CD4-positive, alpha-beta memory T cell (primary cell): Measurements from ENCODE around the gene PIAS1. TPM values are rescaled to one million over a fixed set of nuclear protein-coding genes. Genes with fewer than 3 reads are reported as not detected.

Experiments used
- CTCF ChIA-PET: fragments of 350-600 bp; sonication (Branson Sonifier 250); formaldehyde crosslinking; loops from one replicate; lab custom pipeline; 2021; ENCODE audit warnings: inconsistent platforms; ENCODE audit not compliant: partially characterized antibody; lab: Charles Lee
- POLR2A ChIA-PET: fragments of 350-600 bp; sonication (Branson Sonifier 250); formaldehyde crosslinking; loops from one replicate; lab custom pipeline; 2021; ENCODE audit not compliant: partially characterized antibody; lab: Charles Lee
- DNase-seq, 5 donors: peaks; one replicate each; pipeline versions ENCODE4 v3.0.0 to v3.0.0-alpha.2; 2020 to 2022; ENCODE audit warnings: mixed read lengths in 1 of 5
- H3K27ac ChIP-seq: one replicate; pipeline ENCODE4 v1.7.0; 2013; ENCODE audit warnings: low read depth, low read length
- H3K27me3 ChIP-seq: 2 replicates; pipeline ENCODE4 v1.7.0; 2013; ENCODE audit warnings: mild to moderate bottlenecking, low read length, moderate library complexity; ENCODE audit not compliant: insufficient read depth
- H3K36me3 ChIP-seq: 2 replicates; pipeline ENCODE4 v1.7.0; 2013; ENCODE audit warnings: mild to moderate bottlenecking, low read length, moderate library complexity; ENCODE audit not compliant: insufficient read depth
- H3K4me1 ChIP-seq: 2 replicates; pipeline ENCODE4 v1.7.0; 2013; ENCODE audit warnings: mild to moderate bottlenecking, low read length, moderate library complexity; ENCODE audit not compliant: insufficient read depth
- H3K4me3 ChIP-seq, 2 donors: one replicate each; pipeline ENCODE4 v1.7.0; 2013; ENCODE audit warnings: low read length in 2 of 2, mild to moderate bottlenecking in 1 of 2
- H3K9me3 ChIP-seq, 2 donors: one replicate each; pipeline ENCODE4 v1.7.0; 2013; ENCODE audit warnings: low read length in 2 of 2, control low read depth in 1 of 2; ENCODE audit not compliant: control insufficient read depth in 1 of 2
- H3K27ac Mint-ChIP-seq, 7 donors: one replicate each; pipeline ENCODE4 v1.8.0; 2020 to 2021; ENCODE audit warnings: mixed read lengths in 7 of 7, mild to moderate bottlenecking in 6 of 7, inconsistent platforms in 3 of 7, moderate library complexity in 3 of 7
- H3K27me3 Mint-ChIP-seq, 2 donors: one replicate each; pipeline ENCODE4 v1.8.0; 2020 to 2021; ENCODE audit warnings: mixed read lengths in 2 of 2
- H3K36me3 Mint-ChIP-seq, 2 donors: one replicate each; pipeline ENCODE4 v1.8.0; 2020 to 2021; ENCODE audit warnings: mixed read lengths in 2 of 2, inconsistent platforms in 1 of 2, mild to moderate bottlenecking in 1 of 2
- H3K4me1 Mint-ChIP-seq, 4 donors: one replicate each; pipeline ENCODE4 v1.8.0; 2020 to 2021; ENCODE audit warnings: mixed read lengths in 4 of 4, mild to moderate bottlenecking in 1 of 4
- H3K4me3 Mint-ChIP-seq, 8 donors: one replicate each; pipeline ENCODE4 v1.8.0; 2020 to 2021; ENCODE audit warnings: mixed read lengths in 8 of 8, mild to moderate bottlenecking in 7 of 8, moderate library complexity in 6 of 8, inconsistent platforms in 3 of 8
- H3K9me3 Mint-ChIP-seq, 8 donors: one replicate each; pipeline ENCODE4 v1.8.0; 2020 to 2021; ENCODE audit warnings: mixed read lengths in 8 of 8, mild to moderate bottlenecking in 5 of 8, inconsistent platforms in 3 of 8, moderate library complexity in 1 of 8
- intact Hi-C: fragments of 100-400 bp; cut with micrococcal nuclease; formaldehyde crosslinking; loops from one replicate; pipeline ENCODE4 v1.15.1; 2023
- polyA plus RNA-seq, 2 donors: library from polyadenylated mRNA; unstranded; fragments of 300-500 nt; fragmentation: Illumina TruSeq; gene quantifications; one replicate each; pipeline ENCODE4 v1.2.3, GENCODE V29; 2021
- total RNA-seq, 2 experiments: library from RNA; stranded (reverse); gene quantifications; one replicate each; pipeline ENCODE4 v1.2.3, GENCODE V29; 2021

Gene PIAS1
- total and polyA plus RNA-seq, 4 experiments from 2014 or later: 86.0 to 149 (median 98.4) TPM

GRCh38 chr15:68184616-68185480 is 130.7 kb downstream of the PIAS1 start:
- DNase-seq: no peak
- H3K27me3 ChIP-seq: no peaks in the 10 kb centered on the region
- no peak overlapping the region for H3K4me3 ChIP-seq
- Mint-ChIP-seq H3K27ac (peak overlapping the region in 3 of 7 donors; percentile 7 to 32 (median 9)), H3K4me1 (peaks cover 0 to 1% (median 0%) of the 10 kb centered on the region in 4 donors), H3K4me3 (no peak overlapping the region), H3K9me3 (no peaks in the 10 kb centered on the region), H3K36me3 (peaks cover 50 to 74% of the 10 kb centered on the region in 2 donors), H3K27me3 (no peaks in the 10 kb centered on the region)
- H3K36me3 ChIP-seq: peaks cover 59% of the 10 kb centered on the region
- H3K9me3 ChIP-seq: no peaks in the 10 kb centered on the region
- CTCF ChIA-PET: interaction anchor here (1.3 kb wide), 1 partner anchor 9 kb away, joined by 3 read pairs; no protein-coding TSS in a partner anchor
- no peaks in the 10 kb centered on the region for H3K4me1 ChIP-seq
- POLR2A ChIA-PET: no interaction called here
- H3K27ac ChIP-seq: no peak overlapping the region
- intact Hi-C loops: no loop called here

GRCh38 chr15:68186671-68187397 is 132.7 kb downstream of the PIAS1 start:
- intact Hi-C loops: no loop called here
- Histone ChIP-seq H3K27me3 (no peaks in the 10 kb centered on the region), H3K9me3 (no peaks in the 10 kb centered on the region), H3K4me1 (no peaks in the 10 kb centered on the region), H3K4me3 (no peak overlapping the region), H3K27ac (no peak overlapping the region), H3K36me3 (peaks cover 51% of the 10 kb centered on the region)
- DNase-seq: no peak
- Mint-ChIP-seq H3K27me3 (no peaks in the 10 kb centered on the region), H3K9me3 (no peaks in the 10 kb centered on the region), H3K27ac (no peak overlapping the region), H3K4me1 (peaks cover 0 to 3% (median 0%) of the 10 kb centered on the region in 4 donors), H3K36me3 (peaks cover 43 to 75% of the 10 kb centered on the region in 2 donors), H3K4me3 (no peak overlapping the region)
- CTCF ChIA-PET: no interaction called here
- POLR2A ChIA-PET: no interaction called here

- intact Hi-C loops: no loop called here
- H3K27ac ChIP-seq: no peak overlapping the region
- peaks cover 49% of the 10 kb centered on the region for H3K36me3 ChIP-seq
- H3K36me3 Mint-ChIP-seq: peaks cover 39 to 81% of the 10 kb centered on the region in 2 donors
- peak overlapping the region in 3 of 7 donors; percentile 37 to 71 (median 55) for H3K27ac Mint-ChIP-seq
- no peaks in the 10 kb centered on the region for H3K4me1 ChIP-seq
- no peaks in the 10 kb centered on the region for H3K9me3 ChIP-seq
- ChIA-PET POLR2A (no interaction called here), CTCF (no interaction called here)
- peaks cover 0 to 2% (median 0%) of the 10 kb centered on the region in 4 donors for H3K4me1 Mint-ChIP-seq
- H3K27me3 Mint-ChIP-seq: no peaks in the 10 kb centered on the region
- H3K27me3 ChIP-seq: no peaks in the 10 kb centered on the region
- H3K4me3 Mint-ChIP-seq: no peak overlapping the region
- H3K4me3 ChIP-seq: no peak overlapping the region
- H3K9me3 Mint-ChIP-seq: no peaks in the 10 kb centered on the region
- no peak for DNase-seq
Observed at GRCh38 chr15:68187559-68187958, 133.4 kb downstream of the PIAS1 start.

- H3K36me3 ChIP-seq: peaks cover 38% of the 10 kb centered on the region
- DNase-seq: no peak
- H3K27ac ChIP-seq: no peak overlapping the region
- peak overlapping the region in 2 of 7 donors; percentile 19 to 83 for H3K27ac Mint-ChIP-seq
- ChIA-PET CTCF (no interaction called here), POLR2A (no interaction called here)
- no peaks in the 10 kb centered on the region for H3K27me3 Mint-ChIP-seq
- no peaks in the 10 kb centered on the region for H3K27me3 ChIP-seq
- H3K4me1 Mint-ChIP-seq: peaks cover 0 to 2% (median 0%) of the 10 kb centered on the region in 4 donors
- no peaks in the 10 kb centered on the region for H3K4me1 ChIP-seq
- peaks cover 36 to 82% of the 10 kb centered on the region in 2 donors for H3K36me3 Mint-ChIP-seq
- intact Hi-C loops: no loop called here
- no peaks in the 10 kb centered on the region for H3K9me3 ChIP-seq
- no peak overlapping the region for H3K4me3 Mint-ChIP-seq
- no peaks in the 10 kb centered on the region for H3K9me3 Mint-ChIP-seq
- H3K4me3 ChIP-seq: no peak overlapping the region
Observed at GRCh38 chr15:68188647-68189046, 134.5 kb downstream of the PIAS1 start.

- Mint-ChIP-seq H3K27ac (peak overlapping the region in 2 of 7 donors; percentile 48 to 61), H3K9me3 (no peaks in the 10 kb centered on the region), H3K27me3 (no peaks in the 10 kb centered on the region), H3K4me1 (peaks cover 0 to 2% (median 0%) of the 10 kb centered on the region in 4 donors), H3K4me3 (no peak overlapping the region), H3K36me3 (peaks cover 28 to 73% of the 10 kb centered on the region in 2 donors)
- DNase-seq: no peak
- H3K9me3 ChIP-seq: no peaks in the 10 kb centered on the region
- H3K4me3 ChIP-seq: no peak overlapping the region
- H3K36me3 ChIP-seq: peaks cover 26% of the 10 kb centered on the region
- ChIA-PET POLR2A (no interaction called here), CTCF (no interaction called here)
- no peaks in the 10 kb centered on the region for H3K4me1 ChIP-seq
- H3K27me3 ChIP-seq: no peaks in the 10 kb centered on the region
- intact Hi-C loops: no loop called here
- no peak overlapping the region for H3K27ac ChIP-seq
Observed at GRCh38 chr15:68190048-68190447, 135.9 kb downstream of the PIAS1 start.

GRCh38 chr15:68191555-68191954 is 137.4 kb downstream of the PIAS1 start:
- no peaks in the 10 kb centered on the region for H3K9me3 ChIP-seq
- Mint-ChIP-seq H3K27me3 (no peaks in the 10 kb centered on the region), H3K9me3 (no peaks in the 10 kb centered on the region), H3K27ac (peak overlapping the region in 3 of 7 donors; percentile 14 to 53 (median 39)), H3K4me3 (no peak overlapping the region), H3K36me3 (peaks cover 25 to 61% of the 10 kb centered on the region in 2 donors), H3K4me1 (peaks cover 0 to 2% (median 0%) of the 10 kb centered on the region in 4 donors)
- DNase-seq: no peak
- H3K4me1 ChIP-seq: no peaks in the 10 kb centered on the region
- ChIA-PET CTCF (no interaction called here), POLR2A (no interaction called here)
- no peak overlapping the region for H3K4me3 ChIP-seq
- H3K27ac ChIP-seq: no peak overlapping the region
- no peaks in the 10 kb centered on the region for H3K27me3 ChIP-seq
- intact Hi-C loops: no loop called here
- H3K36me3 ChIP-seq: peaks cover 21% of the 10 kb centered on the region

- Mint-ChIP-seq H3K27me3 (no peaks in the 10 kb centered on the region), H3K9me3 (no peaks in the 10 kb centered on the region), H3K27ac (peak overlapping the region in 4 of 7 donors; percentile 14 to 63 (median 39)), H3K36me3 (peaks cover 25 to 61% of the 10 kb centered on the region in 2 donors), H3K4me3 (no peak overlapping the region), H3K4me1 (peaks cover 0 to 2% (median 0%) of the 10 kb centered on the region in 4 donors)
- Histone ChIP-seq H3K4me3 (no peak overlapping the region), H3K4me1 (no peaks in the 10 kb centered on the region), H3K9me3 (no peaks in the 10 kb centered on the region), H3K27me3 (no peaks in the 10 kb centered on the region), H3K36me3 (peaks cover 16% of the 10 kb centered on the region), H3K27ac (no peak overlapping the region)
- intact Hi-C loops: no loop called here
- CTCF ChIA-PET: no interaction called here
- POLR2A ChIA-PET: no interaction called here
- DNase-seq: no peak
Observed at GRCh38 chr15:68192117-68192516, 138.0 kb downstream of the PIAS1 start.
